OCI-LY1 (cell line): ENCODE measurements around the gene PRKCE.

Experiments used
- H2AFZ ChIP-seq: fragments of 200-600 bp; sonication (generic), shearing (Covaris generic); 2 replicates; pipeline ENCODE4 v1.6.0; 2014; ENCODE audit warnings: antibody characterized with exemption, mild to moderate bottlenecking, low read length
- H3F3A ChIP-seq: fragments of 200-600 bp; sonication (generic), shearing (Covaris generic); 2 replicates; pipeline ENCODE4 v1.6.0; 2014; ENCODE audit warnings: mild to moderate bottlenecking, antibody characterized with exemption, low read length, moderate library complexity; ENCODE audit not compliant: insufficient read depth
- H3K27ac ChIP-seq: fragments of 200-600 bp; sonication (generic); 2 replicates; pipeline ENCODE4 v1.5.1; 2014; ENCODE audit warnings: low read length, mixed run types, mild to moderate bottlenecking, low read depth; ENCODE audit not compliant: poor library complexity, severe bottlenecking
- H3K27me3 ChIP-seq: fragments of 200-600 bp; sonication (generic); 2 replicates; pipeline ENCODE4 v1.6.0; 2014; ENCODE audit warnings: antibody characterized with exemption, mild to moderate bottlenecking, low read length, moderate library complexity; ENCODE audit not compliant: insufficient read depth
- H3K36me3 ChIP-seq: fragments of 200-600 bp; sonication (generic); 2 replicates; pipeline ENCODE4 v1.6.1; 2014; ENCODE audit warnings: mild to moderate bottlenecking, antibody characterized with exemption, low read length, moderate library complexity, mixed read lengths; ENCODE audit not compliant: insufficient read depth
- H3K4me1 ChIP-seq: fragments of 200-600 bp; sonication (generic); 2 replicates; pipeline ENCODE4 v1.5.1; 2014; ENCODE audit warnings: mild to moderate bottlenecking, low read length, moderate library complexity; ENCODE audit not compliant: insufficient read depth, severe bottlenecking
- H3K4me2 ChIP-seq: fragments of 200-600 bp; sonication (generic), shearing (Covaris generic); 2 replicates; pipeline ENCODE4 v1.6.1; 2014; ENCODE audit warnings: low read length
- H3K4me3 ChIP-seq: fragments of 200-600 bp; sonication (generic); 2 replicates; pipeline ENCODE4 v1.5.1; 2014; ENCODE audit warnings: low read length, low read depth, mild to moderate bottlenecking, mixed read lengths; ENCODE audit not compliant: poor library complexity, severe bottlenecking
- H3K79me2 ChIP-seq: fragments of 200-600 bp; shearing (Covaris generic); 2 replicates; pipeline ENCODE4 v1.6.1; 2016; ENCODE audit warnings: mixed run types, low read length, mixed read lengths; ENCODE audit not compliant: insufficient read depth
- H3K9ac ChIP-seq: fragments of 200-600 bp; sonication (generic), shearing (Covaris generic); 2 replicates; pipeline ENCODE4 v1.6.1; 2014; ENCODE audit warnings: mild to moderate bottlenecking, low read length, mixed read lengths
- H3K9me2 ChIP-seq: fragments of 200-600 bp; sonication (generic), shearing (Covaris generic); 2 replicates; pipeline ENCODE4 v1.6.1; 2014; ENCODE audit warnings: low read depth, mild to moderate bottlenecking, low read length, mixed read lengths
- H3K9me3 ChIP-seq: fragments of 200-600 bp; shearing (Covaris generic); 2 replicates; pipeline ENCODE4 v1.6.1; 2014; ENCODE audit warnings: low read length, mixed read lengths
- H4K20me1 ChIP-seq: fragments of 200-600 bp; sonication (generic), shearing (Covaris generic); 2 replicates; pipeline ENCODE4 v1.6.0; 2016; ENCODE audit warnings: mild to moderate bottlenecking, low read length; ENCODE audit not compliant: insufficient read depth
- EZH2 ChIP-seq: fragments of 200-600 bp; sonication (generic), shearing (Covaris generic); IDR thresholded peaks from 2 replicates; pipeline ENCODE4 v1.8.0; 2017; ENCODE audit warnings: borderline replicate concordance, mixed run types, mild to moderate bottlenecking, antibody characterized with exemption, low read length, moderate library complexity, mixed read lengths
- TF ChIP-seq, protein P1 (sequence below): fragments of 200-600 bp; sonication (generic), shearing (Covaris generic); IDR thresholded peaks from 2 replicates; pipeline ENCODE4 v1.5.1; 2017; ENCODE audit warnings: mild to moderate bottlenecking, antibody characterized with exemption, low read length, moderate library complexity, mixed read lengths

Gene PRKCE

DNA sequence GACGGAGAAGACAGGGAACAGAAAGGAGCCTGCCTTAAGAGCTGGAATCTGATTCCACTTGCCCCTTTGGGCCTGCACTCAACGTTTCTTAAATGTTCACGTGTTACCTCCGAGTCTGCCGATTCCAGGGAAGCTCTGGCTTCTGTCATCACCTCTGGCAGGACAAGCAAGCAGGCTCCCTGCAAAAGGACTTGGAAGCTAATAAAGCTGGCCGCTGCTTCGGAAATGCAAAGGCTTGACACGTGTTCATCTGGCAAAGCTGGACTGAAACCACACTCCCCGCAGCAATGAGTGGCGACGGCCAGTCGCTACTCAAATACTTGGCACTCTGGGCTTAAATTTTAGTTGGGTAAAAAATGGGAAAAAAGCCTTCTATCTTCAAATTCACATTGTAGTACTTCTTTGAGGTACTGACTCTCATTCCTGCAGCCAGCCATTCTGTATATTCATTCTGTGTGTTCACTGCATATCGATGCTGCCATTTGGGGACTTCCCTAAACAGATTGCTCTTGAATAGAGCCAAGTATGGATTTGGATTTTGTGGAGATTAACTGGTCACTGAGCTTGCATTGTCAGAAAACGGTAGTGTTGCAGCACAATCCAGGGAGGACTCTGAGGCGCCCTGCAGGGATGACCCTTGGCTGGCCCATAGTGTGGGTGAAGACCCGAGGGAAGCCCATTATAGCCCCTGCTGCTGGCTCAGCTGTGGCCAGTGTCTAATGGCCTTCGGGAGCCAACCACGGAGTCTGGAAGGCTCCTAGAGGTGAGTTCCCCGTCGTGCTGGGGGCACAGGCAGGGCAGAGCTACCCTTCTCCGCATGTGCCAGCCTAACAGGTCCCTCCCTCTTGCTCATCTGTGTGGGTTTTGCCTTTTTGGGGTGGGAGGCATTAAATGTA lies 231.5 kb downstream of the PRKCE start:
- H3F3A ChIP-seq, result no peaks in the 10 kb centered on the region
- H3K4me3 ChIP-seq, result no peak overlapping the region
- no peak overlapping the region for H3K27ac ChIP-seq
- no peak overlapping the region for H3K4me2 ChIP-seq
- H2AFZ ChIP-seq, result no peak overlapping the region
- H3K36me3 ChIP-seq, result no peaks in the 10 kb centered on the region; the same call in 1 of the 2 replicates
- no peaks in the 10 kb centered on the region for H3K79me2 ChIP-seq
- no peaks in the 10 kb centered on the region for H3K9me3 ChIP-seq
- no peaks in the 10 kb centered on the region for H4K20me1 ChIP-seq
- H3K4me1 ChIP-seq, result peaks cover 32% of the 10 kb centered on the region
- H3K9ac ChIP-seq, result no peak overlapping the region
- H3K9me2 ChIP-seq, result no peaks in the 10 kb centered on the region
- H3K27me3 ChIP-seq, result no peaks in the 10 kb centered on the region
- TF ChIP-seq EZH2, result no peak
- TF ChIP-seq, protein P1, sequence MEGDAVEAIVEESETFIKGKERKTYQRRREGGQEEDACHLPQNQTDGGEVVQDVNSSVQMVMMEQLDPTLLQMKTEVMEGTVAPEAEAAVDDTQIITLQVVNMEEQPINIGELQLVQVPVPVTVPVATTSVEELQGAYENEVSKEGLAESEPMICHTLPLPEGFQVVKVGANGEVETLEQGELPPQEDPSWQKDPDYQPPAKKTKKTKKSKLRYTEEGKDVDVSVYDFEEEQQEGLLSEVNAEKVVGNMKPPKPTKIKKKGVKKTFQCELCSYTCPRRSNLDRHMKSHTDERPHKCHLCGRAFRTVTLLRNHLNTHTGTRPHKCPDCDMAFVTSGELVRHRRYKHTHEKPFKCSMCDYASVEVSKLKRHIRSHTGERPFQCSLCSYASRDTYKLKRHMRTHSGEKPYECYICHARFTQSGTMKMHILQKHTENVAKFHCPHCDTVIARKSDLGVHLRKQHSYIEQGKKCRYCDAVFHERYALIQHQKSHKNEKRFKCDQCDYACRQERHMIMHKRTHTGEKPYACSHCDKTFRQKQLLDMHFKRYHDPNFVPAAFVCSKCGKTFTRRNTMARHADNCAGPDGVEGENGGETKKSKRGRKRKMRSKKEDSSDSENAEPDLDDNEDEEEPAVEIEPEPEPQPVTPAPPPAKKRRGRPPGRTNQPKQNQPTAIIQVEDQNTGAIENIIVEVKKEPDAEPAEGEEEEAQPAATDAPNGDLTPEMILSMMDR, result no peak

GRCh38 chr2:45883603-45884000 lies 232.1 kb downstream of the PRKCE start:
- H3K9me2 ChIP-seq, result no peaks in the 10 kb centered on the region
- H3K4me2 ChIP-seq, result no peak overlapping the region
- no peaks in the 10 kb centered on the region for H3K27me3 ChIP-seq
- H3K4me3 ChIP-seq, result no peak overlapping the region
- H3K79me2 ChIP-seq, result no peaks in the 10 kb centered on the region
- no peaks in the 10 kb centered on the region for H3F3A ChIP-seq
- TF ChIP-seq, protein P1, result no peak
- TF ChIP-seq EZH2, result no peak
- H3K27ac ChIP-seq, result no peak overlapping the region
- H3K4me1 ChIP-seq, result peaks cover 38% of the 10 kb centered on the region
- no peaks in the 10 kb centered on the region for H4K20me1 ChIP-seq
- H3K9me3 ChIP-seq, result no peaks in the 10 kb centered on the region
- H2AFZ ChIP-seq, result no peak overlapping the region
- no peaks in the 10 kb centered on the region for H3K36me3 ChIP-seq
- H3K9ac ChIP-seq, result no peak overlapping the region

- H3K9me3 ChIP-seq, result no peaks in the 10 kb centered on the region
- no peaks in the 10 kb centered on the region for H3K79me2 ChIP-seq
- H4K20me1 ChIP-seq, result no peaks in the 10 kb centered on the region
- no peaks in the 10 kb centered on the region for H3K27me3 ChIP-seq
- H3K4me2 ChIP-seq, result no peak overlapping the region
- H3K4me1 ChIP-seq, result peaks cover 44% of the 10 kb centered on the region
- no peaks in the 10 kb centered on the region for H3K9me2 ChIP-seq
- no peak overlapping the region for H3K9ac ChIP-seq
- H3K4me3 ChIP-seq, result no peak overlapping the region
- peak overlapping the region; percentile 8 for H3K27ac ChIP-seq
- no peaks in the 10 kb centered on the region for H3F3A ChIP-seq
- H2AFZ ChIP-seq, result no peak overlapping the region
- no peaks in the 10 kb centered on the region for H3K36me3 ChIP-seq
- TF ChIP-seq, protein P1, result no peak
- TF ChIP-seq EZH2, result no peak
Observed at GRCh38 chr2:45884126-45884525, 232.7 kb downstream of the PRKCE start.
